ENCODE data around the gene COL4A4.

DNA sequence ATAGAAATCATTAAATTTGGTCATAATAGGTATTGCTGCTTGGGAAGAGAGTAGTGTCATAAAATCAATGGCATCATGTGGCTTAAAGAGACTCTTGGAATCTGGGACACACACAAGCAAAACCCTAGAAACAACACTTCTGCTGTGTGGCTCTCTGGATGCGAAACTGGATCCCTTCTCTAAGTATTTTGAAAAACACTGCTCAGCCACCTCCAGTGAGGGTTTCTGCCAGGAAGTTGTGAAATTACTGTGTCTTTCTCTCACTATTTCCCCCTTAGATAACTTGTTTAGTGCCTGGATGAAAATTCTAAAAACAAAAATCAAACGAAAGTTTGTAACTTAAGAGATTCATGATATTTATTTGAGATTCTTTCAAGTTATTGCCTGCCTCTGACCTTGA, 164.3 kb downstream of the COL4A4 start:
- TF ChIP-seq, protein P1, sequence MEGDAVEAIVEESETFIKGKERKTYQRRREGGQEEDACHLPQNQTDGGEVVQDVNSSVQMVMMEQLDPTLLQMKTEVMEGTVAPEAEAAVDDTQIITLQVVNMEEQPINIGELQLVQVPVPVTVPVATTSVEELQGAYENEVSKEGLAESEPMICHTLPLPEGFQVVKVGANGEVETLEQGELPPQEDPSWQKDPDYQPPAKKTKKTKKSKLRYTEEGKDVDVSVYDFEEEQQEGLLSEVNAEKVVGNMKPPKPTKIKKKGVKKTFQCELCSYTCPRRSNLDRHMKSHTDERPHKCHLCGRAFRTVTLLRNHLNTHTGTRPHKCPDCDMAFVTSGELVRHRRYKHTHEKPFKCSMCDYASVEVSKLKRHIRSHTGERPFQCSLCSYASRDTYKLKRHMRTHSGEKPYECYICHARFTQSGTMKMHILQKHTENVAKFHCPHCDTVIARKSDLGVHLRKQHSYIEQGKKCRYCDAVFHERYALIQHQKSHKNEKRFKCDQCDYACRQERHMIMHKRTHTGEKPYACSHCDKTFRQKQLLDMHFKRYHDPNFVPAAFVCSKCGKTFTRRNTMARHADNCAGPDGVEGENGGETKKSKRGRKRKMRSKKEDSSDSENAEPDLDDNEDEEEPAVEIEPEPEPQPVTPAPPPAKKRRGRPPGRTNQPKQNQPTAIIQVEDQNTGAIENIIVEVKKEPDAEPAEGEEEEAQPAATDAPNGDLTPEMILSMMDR (IDR thresholded peaks at IDR 0.05) = no peak
- TF ChIP-seq POLR2A (IDR thresholded peaks at IDR 0.05) = no peak
